Inflammatory macrophage treated with lipopolysaccharide for 1 hour (primary cell): ENCODE results near the gene CAND1.
"Not testable (repeated sequence)": the region's sequence is repeated elsewhere in the genome, so short reads cannot be mapped to it uniquely, and the experiment has no call there.

Source experiments
- DNase-seq, 2 donors: peaks; one replicate each; pipeline ENCODE4 v3.0.0-alpha.2; 2020 to 2022

Gene CAND1

DNA sequence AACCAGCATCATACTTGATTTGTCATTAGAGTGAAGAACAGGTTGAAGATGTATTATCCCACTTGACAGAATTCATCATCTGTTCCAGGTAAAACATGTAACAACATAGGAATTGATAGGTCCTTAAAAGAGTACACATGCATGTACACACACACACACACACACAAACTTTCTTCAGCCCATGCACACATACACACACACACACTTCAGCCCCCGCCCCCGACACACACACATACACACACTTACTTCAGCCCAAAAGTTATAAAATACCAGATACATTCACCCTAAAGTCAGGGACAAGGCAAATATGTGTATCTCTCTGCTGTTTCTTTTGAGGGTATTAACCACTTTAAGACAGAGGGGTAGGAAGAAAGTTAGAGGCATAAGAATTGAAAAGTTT is 15.4 kb downstream of the CAND1 start:
- no peak for DNase-seq

GRCh38 chr12:67286257-67286656 is 17.1 kb downstream of the CAND1 start:
- DNase-seq: no peak

- DNase-seq: no peak
Measured at GRCh38 chr12:67287311-67287710, 18.2 kb downstream of the CAND1 start.

- DNase-seq: no peak
Measured at GRCh38 chr12:67288561-67288960, 19.4 kb downstream of the CAND1 start.

DNA sequence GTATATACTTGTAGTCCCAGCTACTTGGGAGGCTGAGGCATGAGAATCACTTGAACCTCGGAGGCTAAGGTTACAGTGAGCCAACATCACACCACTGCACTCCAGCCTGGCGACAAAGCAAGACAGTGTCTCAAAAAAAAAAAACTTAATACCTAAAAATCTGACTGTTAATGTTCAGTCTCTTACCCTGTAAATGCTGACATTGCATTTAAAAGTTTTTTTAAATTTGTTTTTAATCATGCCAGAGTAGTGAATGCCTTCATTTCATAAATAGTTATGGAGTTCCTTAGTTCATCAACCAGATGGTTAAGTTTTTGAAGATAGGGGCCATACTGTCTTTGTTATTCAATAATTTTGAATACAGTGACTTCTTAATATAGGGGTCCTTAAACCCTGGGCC is 21.2 kb downstream of the CAND1 start:
- DNase-seq: no peak

DNA sequence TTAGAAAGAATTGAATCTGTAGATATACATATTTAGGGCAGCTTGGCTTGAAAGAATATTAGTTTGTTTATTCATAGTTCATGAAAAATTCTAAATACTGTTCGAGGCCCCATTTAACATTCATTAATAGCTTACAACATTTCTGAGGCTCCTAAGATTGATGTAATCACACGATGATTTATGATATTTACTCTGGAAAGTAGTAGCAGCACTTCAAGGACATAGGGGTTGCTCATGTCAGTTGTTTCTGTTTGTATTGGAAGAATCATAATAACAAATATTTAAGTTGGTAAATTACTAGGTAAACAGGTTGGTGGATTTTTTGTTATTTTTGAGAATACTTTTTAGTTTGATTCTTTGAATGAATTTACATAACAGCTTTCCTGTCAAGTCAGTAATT is 30.4 kb downstream of the CAND1 start:
- DNase-seq: no peak

GRCh38 chr12:67299926-67300325 is 30.8 kb downstream of the CAND1 start:
- no peak for DNase-seq

DNA sequence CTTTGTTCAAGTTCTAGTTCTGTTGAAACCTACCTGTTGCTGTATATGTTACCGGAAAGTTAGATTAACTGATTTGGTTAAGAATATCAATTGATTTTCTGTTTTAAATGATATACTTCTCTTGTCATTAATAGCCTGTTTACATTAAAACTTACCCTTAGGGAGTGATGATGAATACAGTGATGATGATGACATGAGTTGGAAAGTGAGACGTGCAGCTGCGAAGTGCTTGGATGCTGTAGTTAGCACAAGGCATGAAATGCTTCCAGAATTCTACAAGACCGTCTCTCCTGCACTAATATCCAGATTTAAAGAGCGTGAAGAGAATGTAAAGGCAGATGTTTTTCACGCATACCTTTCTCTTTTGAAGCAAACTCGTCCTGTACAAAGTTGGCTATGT is 33.0 kb downstream of the CAND1 start:
- no peak for DNase-seq

DNA sequence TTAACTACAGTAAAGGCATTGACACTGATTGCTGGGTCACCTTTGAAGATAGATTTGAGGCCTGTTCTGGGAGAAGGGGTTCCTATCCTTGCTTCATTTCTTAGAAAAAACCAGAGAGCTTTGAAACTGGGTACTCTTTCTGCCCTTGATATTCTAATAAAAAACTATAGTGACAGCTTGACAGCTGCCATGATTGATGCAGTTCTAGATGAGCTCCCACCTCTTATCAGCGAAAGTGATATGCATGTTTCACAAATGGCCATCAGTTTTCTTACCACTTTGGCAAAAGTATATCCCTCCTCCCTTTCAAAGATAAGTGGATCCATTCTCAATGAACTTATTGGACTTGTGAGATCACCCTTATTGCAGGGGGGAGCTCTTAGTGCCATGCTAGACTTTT is 36.4 kb downstream of the CAND1 start:
- no peak for DNase-seq

DNA sequence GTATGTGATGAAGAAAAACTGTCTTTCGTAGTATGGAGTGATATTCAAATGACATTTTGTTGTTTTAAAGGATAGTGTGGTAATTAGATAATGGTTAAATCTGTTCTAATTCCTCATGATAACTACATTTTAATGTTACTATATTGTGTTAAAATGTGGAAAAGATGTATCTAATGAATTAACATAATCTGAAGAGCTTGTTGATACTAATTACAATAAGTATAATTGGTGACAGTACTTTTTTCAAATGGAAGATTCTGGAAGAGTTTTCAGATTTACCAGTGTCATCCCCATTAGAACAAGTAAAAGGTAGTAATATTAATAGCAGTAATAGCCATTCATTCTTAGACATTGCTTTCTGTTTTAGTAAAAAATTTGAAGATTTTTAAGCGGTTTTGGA is 37.6 kb downstream of the CAND1 start:
- DNase-seq: no peak

DNA sequence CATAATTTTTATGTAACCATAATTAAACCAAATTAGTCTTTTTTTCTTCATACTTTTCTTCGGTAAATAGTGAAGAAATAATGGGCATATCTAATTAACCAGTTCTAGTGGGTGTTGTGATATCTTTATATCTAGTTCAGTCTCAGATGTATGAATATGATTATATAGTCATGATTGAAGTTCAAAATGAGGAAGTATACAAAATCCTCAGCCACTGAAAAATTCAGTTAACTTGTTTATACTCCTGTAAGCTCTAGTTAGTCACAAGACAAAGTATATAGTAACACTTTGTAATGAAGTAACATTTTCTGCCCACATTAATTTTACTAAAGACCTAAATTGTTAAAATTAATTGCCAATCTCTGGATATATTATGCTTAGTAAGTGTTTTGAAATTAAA is 46.5 kb downstream of the CAND1 start:
- peak; percentile 8 to 19 for DNase-seq

DNA sequence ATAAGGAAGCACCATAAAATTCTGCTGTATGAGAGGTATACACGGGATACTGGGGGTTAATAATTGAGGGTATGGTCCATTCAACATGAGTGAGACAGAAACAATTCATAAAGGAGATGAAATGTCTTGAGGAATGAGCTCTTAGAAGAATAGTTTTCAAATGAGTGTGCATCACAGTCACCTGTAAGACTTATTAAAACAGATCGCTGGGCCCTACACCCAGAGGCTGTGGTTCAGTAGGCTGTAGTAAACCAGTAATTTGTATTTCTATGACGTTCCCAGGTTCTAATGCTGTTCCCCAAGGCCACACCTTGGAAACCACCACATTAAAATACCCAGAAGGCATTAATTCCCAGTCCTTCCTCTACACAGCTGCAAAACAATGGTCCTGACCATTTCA is 49.6 kb downstream of the CAND1 start:
- DNase-seq: no peak

DNA sequence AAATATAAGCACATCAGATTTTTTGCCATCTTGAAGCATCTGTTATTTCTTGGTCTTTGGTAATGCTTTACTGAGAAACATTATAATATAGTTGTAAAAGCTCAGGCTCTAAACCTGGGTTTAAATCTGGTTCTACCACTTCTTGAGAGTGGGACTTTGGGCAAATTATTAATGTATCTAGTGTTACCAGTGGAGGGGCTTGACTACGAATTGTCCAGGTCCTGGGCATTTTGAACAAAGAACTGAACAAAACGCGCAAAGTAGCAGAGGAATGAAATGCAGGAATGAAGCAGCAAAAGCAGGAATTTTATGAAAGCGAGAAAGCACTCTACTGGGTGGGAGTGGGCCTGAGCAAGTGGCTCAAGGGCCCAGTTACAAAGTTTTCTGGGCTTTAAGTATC is 50.8 kb downstream of the CAND1 start:
- no peak for DNase-seq

DNA sequence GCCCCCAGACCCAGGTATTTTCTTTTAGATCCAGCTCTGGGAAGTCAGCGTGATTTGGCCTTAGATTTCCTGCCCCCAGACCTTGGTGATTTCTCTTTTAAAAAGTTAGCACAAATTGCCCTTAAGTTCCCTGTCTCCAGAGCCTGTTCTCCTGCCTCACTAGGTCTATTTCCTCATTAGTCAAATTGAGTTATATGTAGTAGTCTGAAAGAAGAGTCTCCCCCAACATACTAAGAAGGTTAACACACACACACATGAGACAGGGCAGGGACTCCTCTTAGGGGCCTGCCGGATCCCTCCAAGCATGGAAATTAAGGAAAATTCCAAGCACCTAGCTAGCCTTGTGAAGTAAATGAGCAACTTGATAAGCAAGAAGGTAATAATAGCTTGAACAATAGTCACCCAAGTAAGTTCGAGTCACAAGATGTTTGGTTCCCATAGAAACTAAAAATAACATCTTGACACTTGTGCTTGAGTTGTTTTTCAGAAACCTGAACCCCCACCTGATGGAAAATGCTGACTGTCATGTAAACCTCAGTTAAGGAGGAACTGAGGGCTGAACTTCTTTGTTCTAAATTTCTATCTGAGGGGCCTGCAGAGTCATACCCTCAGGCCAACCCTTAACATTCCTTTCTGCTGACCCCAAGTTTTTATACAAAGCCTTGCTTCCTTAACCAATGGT is 51.6 kb downstream of the CAND1 start:
- DNase-seq: no peak

DNA sequence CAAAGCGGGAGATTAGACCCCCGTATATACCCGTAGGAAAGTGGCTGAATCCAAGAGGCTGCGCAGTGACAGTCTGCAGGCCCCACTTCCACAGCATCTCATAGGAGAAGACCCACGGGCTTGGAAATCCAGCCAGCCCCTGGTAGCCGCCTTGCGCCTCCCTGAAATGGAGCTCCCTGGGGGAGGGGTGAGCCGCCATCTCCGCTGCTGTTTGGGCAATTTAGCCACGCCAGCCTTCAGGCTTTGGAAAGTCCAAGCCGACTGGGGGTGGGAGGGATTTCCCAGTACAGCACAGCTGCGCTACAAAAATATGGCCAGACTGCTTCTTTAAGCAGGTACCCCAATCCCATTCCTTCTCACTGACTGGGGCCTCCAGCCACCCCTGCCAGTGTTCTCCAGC is 53.4 kb downstream of the CAND1 start:
- no peak for DNase-seq

- DNase-seq: no peak
Measured at GRCh38 chr12:67323007-67323406, 53.8 kb downstream of the CAND1 start.

DNA sequence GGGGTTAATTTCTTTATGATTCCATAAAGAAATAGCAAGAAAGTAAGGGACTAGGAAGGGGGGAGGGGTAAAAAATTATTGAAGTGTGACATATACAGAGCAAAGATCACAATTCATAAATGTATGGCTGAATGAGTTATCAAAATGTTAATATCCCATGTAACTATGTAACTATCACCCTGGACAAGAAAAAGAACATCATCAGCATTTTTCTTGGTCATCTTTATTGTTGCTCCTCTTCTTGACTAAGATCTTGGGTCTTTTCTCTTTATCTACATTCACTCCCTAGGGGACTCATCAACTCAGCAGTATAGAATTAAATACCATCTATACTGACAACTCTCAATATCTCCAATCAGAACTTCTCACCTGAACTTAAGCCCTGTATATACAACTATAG is 57.5 kb downstream of the CAND1 start:
- DNase-seq: no peak

DNA sequence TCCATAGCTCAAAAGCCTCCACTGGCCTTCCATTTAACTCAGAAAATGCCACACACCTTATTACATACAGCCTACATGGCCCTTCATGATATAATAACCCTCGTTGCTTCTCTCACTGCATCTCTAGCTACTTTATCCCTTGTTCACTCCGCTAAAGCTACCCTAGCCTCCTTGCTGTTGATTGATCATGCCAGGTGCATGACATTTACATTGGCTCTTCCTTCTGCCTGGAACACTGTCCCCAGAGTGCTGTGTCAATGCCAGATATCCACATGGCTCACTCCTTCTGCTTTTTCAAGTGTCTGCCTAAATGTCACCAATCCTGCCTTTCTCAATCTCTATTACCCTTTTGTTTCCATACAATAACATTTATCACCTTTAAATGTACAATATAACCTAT is 58.3 kb downstream of the CAND1 start:
- no peak for DNase-seq

DNA sequence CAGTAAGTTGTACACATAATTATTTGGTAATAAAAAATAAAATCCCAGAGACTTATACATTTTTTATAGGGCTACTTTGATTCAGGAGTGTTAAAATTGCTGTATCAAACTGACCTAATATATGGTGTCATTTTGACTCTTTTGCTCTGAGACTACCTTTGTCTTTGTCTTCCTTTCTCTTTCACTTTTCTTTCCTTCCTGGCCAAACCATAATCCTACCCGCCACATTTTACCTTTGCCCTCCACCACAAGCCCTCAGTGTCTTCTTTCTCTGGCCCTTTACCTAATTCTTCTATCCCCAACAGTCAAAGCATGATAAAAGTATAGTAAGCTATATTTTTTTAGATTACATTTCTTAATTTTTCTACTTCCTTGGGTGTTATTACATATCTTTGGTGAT is 62.0 kb downstream of the CAND1 start:
- DNase-seq: no peak

DNA sequence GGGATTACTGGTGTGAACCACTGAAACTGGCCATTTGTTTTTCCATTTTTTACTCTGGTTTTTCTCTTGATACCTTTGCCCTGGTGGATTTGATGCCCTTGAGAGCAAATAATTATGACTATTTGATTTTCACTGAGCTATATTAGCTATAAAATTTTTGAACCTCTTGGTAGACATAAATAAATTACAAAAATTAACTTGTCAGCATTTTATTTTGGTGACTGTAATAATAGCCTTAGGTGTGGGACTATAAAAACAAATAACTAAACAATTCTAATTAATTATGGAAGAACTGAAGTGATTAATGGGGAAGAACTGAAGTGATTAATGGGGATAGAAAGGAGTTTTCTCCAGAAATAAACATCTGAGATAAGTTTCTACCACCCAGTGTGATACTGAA is 62.7 kb downstream of the CAND1 start:
- no peak for DNase-seq

DNA sequence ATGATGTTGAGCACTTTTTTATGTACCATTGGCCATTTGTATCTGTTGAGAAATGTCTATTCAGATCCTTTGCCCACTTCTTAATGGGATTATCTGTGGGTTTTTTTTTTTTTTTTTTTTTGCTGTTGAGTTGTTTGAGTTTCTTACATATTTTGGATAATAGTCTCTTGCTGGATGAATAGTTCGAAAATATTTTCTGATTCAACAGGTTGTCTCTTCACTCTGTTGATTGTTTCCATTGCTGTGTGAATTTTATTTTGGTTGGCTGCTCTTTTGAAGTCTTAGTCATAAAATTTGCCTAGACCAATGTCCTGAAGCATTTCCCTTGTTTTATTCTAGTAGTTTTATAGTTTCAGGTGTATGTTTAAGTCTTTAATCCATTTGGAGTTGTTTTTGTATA is 64.5 kb downstream of the CAND1 start:
- no peak for DNase-seq

DNA sequence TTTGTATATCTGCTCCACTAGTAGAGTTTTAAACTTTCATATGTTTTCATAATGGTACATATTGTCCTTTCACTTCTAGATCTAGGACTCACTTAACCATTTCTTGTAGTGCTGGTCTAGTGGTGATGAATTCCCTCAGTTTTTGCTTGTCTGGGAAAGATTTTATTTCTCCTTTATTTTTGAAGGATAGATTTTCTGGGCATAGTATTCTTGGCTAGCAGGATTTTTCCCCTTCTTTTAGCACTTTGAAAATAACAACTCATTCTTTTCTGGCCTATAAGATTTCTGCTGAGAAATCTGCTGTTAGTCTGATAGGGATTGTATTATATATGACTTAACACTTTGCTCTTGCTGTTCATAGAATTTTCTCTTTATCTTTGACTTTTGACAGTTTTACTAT is 69.3 kb downstream of the CAND1 start:
- DNase-seq: no peak

- DNase-seq: no peak
Measured at GRCh38 chr12:67339530-67339929, 70.4 kb downstream of the CAND1 start.

DNA sequence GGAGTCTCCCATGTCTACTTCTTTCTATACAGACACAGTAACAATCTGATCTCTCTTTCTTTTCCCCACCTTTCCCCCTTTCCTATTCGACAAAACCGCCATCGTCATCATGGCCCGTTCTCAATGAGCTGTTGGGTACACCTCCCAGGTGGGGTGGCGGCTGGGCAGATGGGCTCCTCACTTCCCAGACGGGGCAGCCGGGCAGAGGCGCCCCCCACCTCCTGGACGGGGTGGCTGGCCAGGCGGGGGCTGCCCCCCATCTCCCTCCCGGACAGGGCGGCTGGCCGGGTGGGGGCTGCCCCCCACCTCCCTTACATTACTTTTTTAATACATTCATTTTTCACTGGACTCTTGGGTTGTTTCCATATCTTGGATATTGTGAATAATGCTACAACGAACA is 71.9 kb downstream of the CAND1 start:
- DNase-seq: not testable (repeated sequence)

DNA sequence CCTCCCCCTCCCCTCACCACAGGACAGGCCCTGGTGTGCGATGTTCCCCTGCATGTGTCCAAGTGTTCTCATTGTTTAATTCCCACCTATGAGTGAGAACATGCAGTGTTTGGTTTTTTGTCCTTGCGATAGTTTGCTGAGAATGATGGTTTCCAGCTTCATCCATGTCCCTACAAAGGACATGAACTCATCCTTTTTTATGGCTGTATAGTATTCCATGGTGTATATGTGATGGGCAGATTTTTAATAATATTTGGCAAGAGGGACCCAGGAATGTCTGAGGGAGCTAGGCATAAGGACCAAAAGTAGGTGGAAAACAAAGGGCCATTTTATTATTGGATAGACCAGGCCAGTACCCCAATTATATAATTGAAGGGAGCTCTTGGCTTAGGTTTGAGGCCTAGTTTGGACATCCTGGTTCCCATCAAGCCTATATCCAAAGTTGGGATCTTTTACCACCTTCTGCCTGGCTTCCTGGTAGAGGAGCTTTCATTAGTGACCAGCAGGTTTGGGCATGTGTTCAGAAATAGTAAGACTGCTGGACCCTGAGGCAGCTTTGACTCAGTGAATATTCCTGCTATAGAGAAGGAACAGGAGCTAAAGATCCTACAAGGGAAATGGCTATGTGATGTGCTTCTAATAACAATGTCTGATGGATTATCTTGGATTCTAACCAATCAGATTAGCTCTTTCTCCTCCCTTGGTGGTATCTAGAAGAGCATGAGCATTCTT is 76.0 kb downstream of the CAND1 start:
- DNase-seq: no peak
